ENCODE results near the gene TPP1. TPM values are rescaled to one million over a fixed set of nuclear protein-coding genes. Genes with fewer than 3 reads are reported as not detected.

TPP1 gene
- total and polyA plus RNA-seq, 9 donors: 21.0 to 360 (median 58.2) TPM

GRCh38 chr11:6640985-6641701 is 21.9 kb upstream of the TPP1 start:
- no peak overlapping the region for H3K4me3 ChIP-seq
- intact Hi-C loops (cut with DNase I): no loop called here
- TF ChIP-seq, protein P1, sequence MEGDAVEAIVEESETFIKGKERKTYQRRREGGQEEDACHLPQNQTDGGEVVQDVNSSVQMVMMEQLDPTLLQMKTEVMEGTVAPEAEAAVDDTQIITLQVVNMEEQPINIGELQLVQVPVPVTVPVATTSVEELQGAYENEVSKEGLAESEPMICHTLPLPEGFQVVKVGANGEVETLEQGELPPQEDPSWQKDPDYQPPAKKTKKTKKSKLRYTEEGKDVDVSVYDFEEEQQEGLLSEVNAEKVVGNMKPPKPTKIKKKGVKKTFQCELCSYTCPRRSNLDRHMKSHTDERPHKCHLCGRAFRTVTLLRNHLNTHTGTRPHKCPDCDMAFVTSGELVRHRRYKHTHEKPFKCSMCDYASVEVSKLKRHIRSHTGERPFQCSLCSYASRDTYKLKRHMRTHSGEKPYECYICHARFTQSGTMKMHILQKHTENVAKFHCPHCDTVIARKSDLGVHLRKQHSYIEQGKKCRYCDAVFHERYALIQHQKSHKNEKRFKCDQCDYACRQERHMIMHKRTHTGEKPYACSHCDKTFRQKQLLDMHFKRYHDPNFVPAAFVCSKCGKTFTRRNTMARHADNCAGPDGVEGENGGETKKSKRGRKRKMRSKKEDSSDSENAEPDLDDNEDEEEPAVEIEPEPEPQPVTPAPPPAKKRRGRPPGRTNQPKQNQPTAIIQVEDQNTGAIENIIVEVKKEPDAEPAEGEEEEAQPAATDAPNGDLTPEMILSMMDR (IDR thresholded peaks at IDR 0.05): no peak
- TF ChIP-seq POLR2A (IDR thresholded peaks at IDR 0.05) (no peak), EP300 (IDR thresholded peaks at IDR 0.05) (no peak)
- DNase-seq: no peak
- no peaks in the 10 kb centered on the region for H3K9me3 ChIP-seq
- no peaks in the 10 kb centered on the region for H3K36me3 ChIP-seq
- no peaks in the 10 kb centered on the region for H3K27me3 ChIP-seq
- WGBS, 3 donors: 90 to 96% (median 94%) methylated on average over 26 of the region's 26 CpGs
- H3K27ac ChIP-seq: no peak overlapping the region
- peaks cover 7% of the 10 kb centered on the region for H3K4me1 ChIP-seq (ENCODE audit: insufficient read depth)

GRCh38 chr11:6640036-6640984 is 21.1 kb upstream of the TPP1 start:
- WGBS, 3 donors: 92 to 96% (median 93%) methylated on average over 35 to 36 of the region's 36 CpGs
- intact Hi-C loops (cut with DNase I): no loop called here
- Histone ChIP-seq H3K36me3 (no peaks in the 10 kb centered on the region), H3K27ac (no peak overlapping the region), H3K27me3 (no peaks in the 10 kb centered on the region), H3K4me1 (ENCODE audit: insufficient read depth) (peaks cover 10% of the 10 kb centered on the region), H3K4me3 (no peak overlapping the region), H3K9me3 (no peaks in the 10 kb centered on the region)
- TF ChIP-seq POLR2A (IDR thresholded peaks at IDR 0.05) (no peak), EP300 (IDR thresholded peaks at IDR 0.05) (no peak)
- TF ChIP-seq, protein P1 (IDR thresholded peaks at IDR 0.05): no peak
- DNase-seq: peak in 1 of 5 donors; percentile 15

DNA sequence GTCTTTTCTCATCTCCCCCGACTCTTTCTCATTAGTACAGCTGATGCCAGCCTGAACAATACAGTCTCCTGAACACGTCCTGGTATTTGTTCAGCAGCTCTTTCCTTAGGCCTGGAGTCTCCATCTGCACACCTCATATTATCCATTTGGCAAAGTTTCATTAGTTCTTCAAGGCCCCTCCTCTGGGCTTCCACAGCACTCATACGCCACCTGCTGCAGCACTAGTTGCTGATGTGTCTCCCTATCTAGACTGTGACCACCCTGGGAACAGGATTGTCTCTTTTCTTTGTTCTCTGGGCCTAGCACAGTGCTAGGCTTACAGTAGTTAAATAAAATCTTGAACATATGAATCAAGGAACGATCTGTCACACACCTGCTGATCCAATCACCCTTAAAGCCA is 19.2 kb upstream of the TPP1 start:
- no peak for DNase-seq
- Histone ChIP-seq H3K27me3 (no peaks in the 10 kb centered on the region), H3K36me3 (no peaks in the 10 kb centered on the region), H3K4me3 (no peak overlapping the region), H3K27ac (no peak overlapping the region), H3K9me3 (no peaks in the 10 kb centered on the region), H3K4me1 (ENCODE audit: insufficient read depth) (peaks cover 10% of the 10 kb centered on the region)
- no peak for TF ChIP-seq EP300 (IDR thresholded peaks at IDR 0.05)
- no peak for TF ChIP-seq POLR2A (IDR thresholded peaks at IDR 0.05)
- TF ChIP-seq, protein P1 (IDR thresholded peaks at IDR 0.05): no peak
- intact Hi-C loops (cut with DNase I): no loop called here
- WGBS, 3 donors: 68 to 73% (median 71%) methylated on average over 4 of the region's 4 CpGs

DNA sequence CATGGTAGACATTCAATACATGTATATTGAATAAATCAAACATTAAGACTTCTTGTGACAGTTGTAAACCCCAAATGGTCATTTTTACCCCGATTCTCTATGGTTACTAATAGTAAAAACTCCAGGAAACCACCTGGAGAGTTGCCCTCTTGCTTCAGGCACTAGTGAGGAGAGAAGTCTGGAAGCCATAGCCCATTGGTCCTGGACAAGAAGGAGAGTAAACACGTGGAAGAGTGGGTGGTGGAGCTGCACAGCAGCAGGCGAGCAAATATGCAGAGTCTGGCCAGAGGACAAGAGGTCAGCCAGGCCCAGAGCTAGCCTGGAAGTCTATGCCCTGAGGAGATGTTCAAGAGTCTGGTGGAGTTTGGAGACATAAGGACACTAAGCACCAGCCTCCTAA is 18.6 kb upstream of the TPP1 start:
- peak in 2 of 5 donors; percentile 53 to 66 for DNase-seq
- Histone ChIP-seq H3K4me3 (no peak overlapping the region), H3K27me3 (no peaks in the 10 kb centered on the region), H3K27ac (no peak overlapping the region), H3K9me3 (no peaks in the 10 kb centered on the region), H3K4me1 (ENCODE audit: insufficient read depth) (peaks cover 10% of the 10 kb centered on the region), H3K36me3 (no peaks in the 10 kb centered on the region)
- TF ChIP-seq, protein P1 (IDR thresholded peaks at IDR 0.05): no peak
- TF ChIP-seq EP300 (IDR thresholded peaks at IDR 0.05): no peak
- no peak for TF ChIP-seq POLR2A (IDR thresholded peaks at IDR 0.05)
- intact Hi-C loops (cut with DNase I): no loop called here
- 1 to 8% (median 5%) methylated on average over 3 of the region's 3 CpGs for WGBS, 3 donors
